ENCODE measurements around the gene PPIF. TPM values are rescaled to one million over a fixed set of nuclear protein-coding genes. Genes with fewer than 3 reads are reported as not detected.
"Not testable (repeated sequence)": the region's sequence is repeated elsewhere in the genome, so short reads cannot be mapped to it uniquely, and the experiment has no call there.

PPIF gene
- total RNA-seq, 1 donor from 2014 or later = 18.6 TPM

- no peak for DNase-seq (ENCODE audit: low read depth, low spot score)
Measured at GRCh38 chr10:79329529-79329928, 17.7 kb upstream of the PPIF start.

GRCh38 chr10:79331226-79331625 lies 16.0 kb upstream of the PPIF start:
- no peak for DNase-seq (ENCODE audit: low read depth, low spot score)

GRCh38 chr10:79331709-79332108 lies 15.6 kb upstream of the PPIF start:
- no peak for DNase-seq (ENCODE audit: low read depth, low spot score)

GRCh38 chr10:79332610-79333315 lies 14.5 kb upstream of the PPIF start:
- DNase-seq (ENCODE audit: low read depth, low spot score) = not testable (repeated sequence)

- no peak for DNase-seq (ENCODE audit: low read depth, low spot score)
Measured at GRCh38 chr10:79333513-79333912, 13.8 kb upstream of the PPIF start.

- no peak for DNase-seq (ENCODE audit: low read depth, low spot score)
Measured at GRCh38 chr10:79334573-79334972, 12.7 kb upstream of the PPIF start.

- no peak for DNase-seq (ENCODE audit: low read depth, low spot score)
Measured at GRCh38 chr10:79335094-79335469, 12.2 kb upstream of the PPIF start.

- no peak for DNase-seq (ENCODE audit: low read depth, low spot score)
Measured at GRCh38 chr10:79335470-79336235, 11.6 kb upstream of the PPIF start.

- no peak for DNase-seq (ENCODE audit: low read depth, low spot score)
Measured at GRCh38 chr10:79336276-79336675, 11.0 kb upstream of the PPIF start.

GRCh38 chr10:79336739-79337138 lies 10.5 kb upstream of the PPIF start:
- DNase-seq (ENCODE audit: low read depth, low spot score) = no peak

GRCh38 chr10:79337783-79338469 lies 9.3 kb upstream of the PPIF start:
- not testable (repeated sequence) for DNase-seq (ENCODE audit: low read depth, low spot score)

- no peak for DNase-seq (ENCODE audit: low read depth, low spot score)
Measured at GRCh38 chr10:79339266-79339665, 8.0 kb upstream of the PPIF start.

GRCh38 chr10:79340646-79341244 lies 6.5 kb upstream of the PPIF start:
- no peak for DNase-seq (ENCODE audit: low read depth, low spot score)

GRCh38 chr10:79342295-79342761 lies 4.9 kb upstream of the PPIF start:
- DNase-seq (ENCODE audit: low read depth, low spot score) = no peak

- no peak for DNase-seq (ENCODE audit: low read depth, low spot score)
Measured at GRCh38 chr10:79342811-79343561, 4.3 kb upstream of the PPIF start.

GRCh38 chr10:79344502-79345195 lies 2.6 kb upstream of the PPIF start:
- no peak for DNase-seq (ENCODE audit: low read depth, low spot score)

GRCh38 chr10:79345241-79346011 lies 1.8 kb upstream of the PPIF start:
- DNase-seq (ENCODE audit: low read depth, low spot score) = no peak

- no peak for DNase-seq (ENCODE audit: low read depth, low spot score)
Measured at GRCh38 chr10:79346012-79346340, 1.3 kb upstream of the PPIF start.

GRCh38 chr10:79346388-79347225 lies 662 bp upstream of the PPIF start:
- DNase-seq (ENCODE audit: low read depth, low spot score) = no peak

All from pulmonary artery endothelial cell (primary cell).